Trophoblast cell (in vitro differentiated cells and primary cell): Measurements from ENCODE around the gene CELA1.

Experiments
- DNase-seq, 2 donors: peaks; one replicate each; pipeline ENCODE4 v3.0.0-alpha.2; 2016
- H2AFZ ChIP-seq: 2 replicates; pipeline ENCODE4 v1.6.1; 2013; ENCODE audit warnings: low read length, moderate library complexity, mild to moderate bottlenecking; ENCODE audit not compliant: insufficient read depth, poor library complexity
- H2AK5ac ChIP-seq: 2 replicates; pipeline ENCODE4 v1.6.1; 2013; ENCODE audit warnings: mild to moderate bottlenecking, low read length
- H2BK120ac ChIP-seq: 2 replicates; pipeline ENCODE4 v1.6.1; 2013; ENCODE audit warnings: low read length, mild to moderate bottlenecking, moderate library complexity; ENCODE audit not compliant: insufficient read depth, poor library complexity
- H2BK12ac ChIP-seq: 2 replicates; pipeline ENCODE4 v1.6.1; 2013; ENCODE audit warnings: mild to moderate bottlenecking, low read length, moderate library complexity
- H2BK5ac ChIP-seq: 2 replicates; pipeline ENCODE4 v1.6.1; 2013; ENCODE audit warnings: low read length, low read depth, moderate library complexity, mild to moderate bottlenecking; ENCODE audit not compliant: poor library complexity
- H3K14ac ChIP-seq: 2 replicates; pipeline ENCODE4 v1.6.1; 2013; ENCODE audit warnings: mild to moderate bottlenecking, low read length
- H3K18ac ChIP-seq: 2 replicates; pipeline ENCODE4 v1.6.1; 2013; ENCODE audit warnings: mild to moderate bottlenecking, low read length
- H3K23ac ChIP-seq: 2 replicates; pipeline ENCODE4 v1.6.1; 2013; ENCODE audit warnings: low read length
- H3K27ac ChIP-seq: 2 replicates; pipeline ENCODE4 v1.5.1; 2013; ENCODE audit warnings: low read depth, mild to moderate bottlenecking, inconsistent platforms, low read length, moderate library complexity
- H3K27me3 ChIP-seq: 2 replicates; pipeline ENCODE4 v1.6.1; 2013; ENCODE audit warnings: inconsistent platforms, mild to moderate bottlenecking, low read length, moderate library complexity; ENCODE audit not compliant: insufficient read depth
- H3K36me3 ChIP-seq, 2 experiments: 1 replicate in 1 of 2; 2 replicates in 1 of 2; pipeline ENCODE4 v1.6.1; 2013; ENCODE audit warnings: low read length in 2 of 2, mild to moderate bottlenecking in 2 of 2, moderate library complexity in 1 of 2; ENCODE audit not compliant: insufficient read depth in 2 of 2, control insufficient read depth in 1 of 2
- H3K4ac ChIP-seq: 2 replicates; pipeline ENCODE4 v1.6.1; 2013; ENCODE audit warnings: low read depth, mild to moderate bottlenecking, low read length, moderate library complexity
- H3K4me1 ChIP-seq, 2 experiments: 1 replicate in 1 of 2; 2 replicates in 1 of 2; pipeline ENCODE4 v1.6.1; 2013; ENCODE audit warnings: low read length in 2 of 2, mild to moderate bottlenecking in 2 of 2, moderate library complexity in 1 of 2; ENCODE audit not compliant: insufficient read depth in 2 of 2, control insufficient read depth in 1 of 2
- H3K4me2 ChIP-seq: 2 replicates; pipeline ENCODE4 v1.6.1; 2013; ENCODE audit warnings: inconsistent platforms, mild to moderate bottlenecking, low read length, moderate library complexity
- H3K4me3 ChIP-seq: 2 replicates; pipeline ENCODE4 v1.5.1; 2013; ENCODE audit warnings: mild to moderate bottlenecking, low read depth, low read length, inconsistent platforms
- H3K79me1 ChIP-seq: one replicate; pipeline ENCODE4 v1.6.1; 2013; ENCODE audit warnings: low read length
- H3K79me2 ChIP-seq: 2 replicates; pipeline ENCODE4 v1.6.1; 2013; ENCODE audit warnings: low read length, mild to moderate bottlenecking; ENCODE audit not compliant: control insufficient read depth, insufficient read depth, poor library complexity
- H3K9ac ChIP-seq: 2 replicates; pipeline ENCODE4 v1.6.1; 2013; ENCODE audit warnings: mild to moderate bottlenecking, low read length
- H3K9me3 ChIP-seq: 2 replicates; pipeline ENCODE4 v1.6.1; 2013; ENCODE audit warnings: low read depth, mild to moderate bottlenecking, control low read depth, inconsistent platforms, low read length; ENCODE audit not compliant: insufficient read depth
- H4K12ac ChIP-seq: 2 replicates; pipeline ENCODE4 v1.6.1; 2013; ENCODE audit warnings: low read depth, mild to moderate bottlenecking, low read length, moderate library complexity
- H4K8ac ChIP-seq: 2 replicates; pipeline ENCODE4 v1.6.1; 2013; ENCODE audit warnings: low read depth, mild to moderate bottlenecking, low read length, moderate library complexity
- H4K91ac ChIP-seq: one replicate; pipeline ENCODE4 v1.6.1; 2013; ENCODE audit warnings: low read depth, mild to moderate bottlenecking, low read length, moderate library complexity
- WGBS: extraction: QIAGEN DNeasy Blood & Tissue Kit; methylation state at CpG from one replicate; pipeline ENCODE4 v1.1.7; 2013; ENCODE audit warnings: missing lambda C conversion rate; ENCODE audit not compliant: insufficient read length, insufficient coverage; ENCODE audit errors: extremely low coverage; 5-methylcytosine and 5-hydroxymethylcytosine counted together

Gene CELA1

DNA sequence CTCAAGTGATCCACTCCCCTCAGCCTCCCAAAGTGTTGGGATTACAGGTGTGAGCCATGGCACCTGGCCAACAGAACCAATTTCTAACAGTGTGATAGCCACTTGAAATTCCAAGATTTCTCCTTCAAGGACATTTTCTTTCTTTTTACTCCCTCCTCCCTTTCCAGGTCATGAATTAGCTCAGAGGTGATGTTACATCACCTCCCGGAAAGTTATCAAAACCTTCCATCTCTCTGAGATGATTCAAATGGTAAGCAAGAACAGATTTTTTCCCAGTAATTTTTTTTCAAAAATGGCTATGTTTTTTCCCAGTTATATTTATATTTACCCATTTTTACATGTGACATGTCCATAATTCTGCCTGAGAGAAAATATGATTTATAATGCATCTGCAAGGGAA is 60.6 kb downstream of the CELA1 start:
- no peak overlapping the region for H3K9ac ChIP-seq
- no peak overlapping the region for H3K4me3 ChIP-seq
- no peak overlapping the region for H2BK12ac ChIP-seq
- no peaks in the 10 kb centered on the region for H3K79me1 ChIP-seq
- H2AK5ac ChIP-seq: no peak overlapping the region
- no peak overlapping the region for H3K27ac ChIP-seq
- peak in 1 of 2 donors; percentile 60 for DNase-seq
- WGBS: no CpG with 5 or more reads among the region's 1 CpG
- H3K18ac ChIP-seq: no peak overlapping the region
- no peaks in the 10 kb centered on the region for H3K36me3 ChIP-seq
- peak overlapping the region; percentile 6 for H4K91ac ChIP-seq
- H3K4me1 ChIP-seq: peaks cover 0 to 2% of the 10 kb centered on the region in 2 experiments
- no peaks in the 10 kb centered on the region for H3K9me3 ChIP-seq
- H3K4ac ChIP-seq: no peak overlapping the region
- H4K8ac ChIP-seq: no peak overlapping the region
- H2AFZ ChIP-seq: no peak overlapping the region
- no peaks in the 10 kb centered on the region for H3K79me2 ChIP-seq
- no peak overlapping the region for H3K23ac ChIP-seq
- H3K14ac ChIP-seq: no peak overlapping the region
- no peak overlapping the region for H2BK120ac ChIP-seq
- no peak overlapping the region for H3K4me2 ChIP-seq
- no peaks in the 10 kb centered on the region for H3K27me3 ChIP-seq
- no peak overlapping the region for H4K12ac ChIP-seq
- no peak overlapping the region for H2BK5ac ChIP-seq

DNA sequence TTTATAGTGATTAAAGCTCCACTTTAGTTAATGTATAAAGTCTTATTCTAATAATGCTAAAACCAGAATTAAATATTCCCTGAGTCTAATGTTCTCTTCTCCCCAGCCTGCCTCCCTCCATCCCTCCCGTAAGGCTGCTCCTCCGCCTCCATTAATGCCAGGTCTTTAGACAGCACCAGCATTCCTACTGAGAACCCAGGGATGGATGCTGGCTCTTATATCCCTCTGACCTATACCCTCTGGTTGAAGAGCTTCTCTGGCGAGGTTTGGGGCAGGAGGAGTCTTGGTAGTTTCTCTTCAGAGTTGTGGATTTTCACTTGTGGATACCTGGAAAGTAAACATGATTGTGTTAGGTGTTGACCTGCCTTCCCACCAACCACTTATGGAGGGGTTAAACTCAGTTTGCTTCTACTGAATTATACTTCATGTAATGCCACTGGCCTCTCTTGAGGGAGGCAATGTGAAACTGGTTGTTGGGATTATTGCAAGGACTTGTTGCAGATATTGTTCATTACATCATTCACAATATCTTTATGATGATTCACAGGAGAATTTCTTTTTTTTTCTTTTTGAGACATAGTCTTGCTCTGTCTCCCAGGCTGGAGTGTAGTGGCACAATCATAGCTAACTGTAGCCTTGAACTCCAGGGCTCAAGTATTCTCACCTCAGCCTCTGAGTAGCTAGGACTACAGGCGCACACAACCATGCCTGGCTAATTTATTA is 65.1 kb downstream of the CELA1 start:
- no peak overlapping the region for H2AK5ac ChIP-seq
- H3K79me1 ChIP-seq: no peaks in the 10 kb centered on the region
- peak; percentile 42 to 80 for DNase-seq
- no CpG with 5 or more reads among the region's 4 CpGs for WGBS
- H2BK120ac ChIP-seq: no peak overlapping the region
- no peak overlapping the region for H3K14ac ChIP-seq
- no peak overlapping the region for H3K23ac ChIP-seq
- H3K4me3 ChIP-seq: no peak overlapping the region
- H3K9me3 ChIP-seq: no peaks in the 10 kb centered on the region
- no peak overlapping the region for H3K4ac ChIP-seq
- H3K18ac ChIP-seq: no peak overlapping the region
- no peak overlapping the region for H3K9ac ChIP-seq
- H4K12ac ChIP-seq: no peak overlapping the region
- H3K27me3 ChIP-seq: no peaks in the 10 kb centered on the region
- H4K91ac ChIP-seq: no peak overlapping the region
- H3K36me3 ChIP-seq: no peaks in the 10 kb centered on the region
- no peaks in the 10 kb centered on the region for H3K79me2 ChIP-seq
- H3K4me1 ChIP-seq: peaks cover 0 to 2% of the 10 kb centered on the region in 2 experiments
- H2BK12ac ChIP-seq: no peak overlapping the region
- no peak overlapping the region for H2AFZ ChIP-seq
- no peak overlapping the region for H3K4me2 ChIP-seq
- no peak overlapping the region for H3K27ac ChIP-seq
- no peak overlapping the region for H2BK5ac ChIP-seq
- no peak overlapping the region for H4K8ac ChIP-seq
